Measurements from ENCODE around the gene PRAC2.
"Not testable (repeated sequence)": the region's sequence is repeated elsewhere in the genome, so short reads cannot be mapped to it uniquely, and the experiment has no call there.

The PRAC2 gene

GRCh38 chr17:48722915-48723422 lies at the start of gene PRAC2:
PRAC2 (plus strand) TSS chr17:48723185; CDS start chr17:48724411, 1,226 bp downstream.
- in situ Hi-C loops (cut with HindIII; ENCODE audit: low pct_ligation_motif_present, low pct_unique_long_range_greater_than_20kb, low sequenced_read_pairs), result no loop called here
- DNase-seq, result no peak

- DNase-seq, result no peak
Measured at GRCh38 chr17:48676963-48677558, 45.9 kb upstream of the PRAC2 start.

GRCh38 chr17:48678141-48678971 lies 44.6 kb upstream of the PRAC2 start:
- in situ Hi-C loops (cut with HindIII; ENCODE audit: low pct_ligation_motif_present, low pct_unique_long_range_greater_than_20kb, low sequenced_read_pairs), result no loop called here
- peak; percentile 76 for DNase-seq

More at GRCh38 chr17:48676963-48677558, 45.9 kb upstream of the PRAC2 start:
- in situ Hi-C loops (cut with HindIII; ENCODE audit: low pct_ligation_motif_present, low pct_unique_long_range_greater_than_20kb, low sequenced_read_pairs), result no loop called here

GRCh38 chr17:48679385-48680096 lies 43.4 kb upstream of the PRAC2 start:
- in situ Hi-C loops (cut with HindIII; ENCODE audit: low pct_ligation_motif_present, low pct_unique_long_range_greater_than_20kb, low sequenced_read_pairs), result no loop called here
- no peak for DNase-seq

- in situ Hi-C loops (cut with HindIII; ENCODE audit: low pct_ligation_motif_present, low pct_unique_long_range_greater_than_20kb, low sequenced_read_pairs), result no loop called here
- DNase-seq, result no peak
Measured at GRCh38 chr17:48681609-48682008, 41.4 kb upstream of the PRAC2 start.

GRCh38 chr17:48690655-48691054 lies 32.3 kb upstream of the PRAC2 start:
- in situ Hi-C loops (cut with HindIII; ENCODE audit: low pct_ligation_motif_present, low pct_unique_long_range_greater_than_20kb, low sequenced_read_pairs), result no loop called here
- no peak for DNase-seq

GRCh38 chr17:48692049-48692448 lies 30.9 kb upstream of the PRAC2 start:
- DNase-seq, result no peak
- in situ Hi-C loops (cut with HindIII; ENCODE audit: low pct_ligation_motif_present, low pct_unique_long_range_greater_than_20kb, low sequenced_read_pairs), result no loop called here

- in situ Hi-C loops (cut with HindIII; ENCODE audit: low pct_ligation_motif_present, low pct_unique_long_range_greater_than_20kb, low sequenced_read_pairs), result no loop called here
Measured at GRCh38 chr17:48693178-48693577, 29.8 kb upstream of the PRAC2 start.

GRCh38 chr17:48701864-48702532 lies 21.0 kb upstream of the PRAC2 start:
- no peak for DNase-seq
- in situ Hi-C loops (cut with HindIII; ENCODE audit: low pct_ligation_motif_present, low pct_unique_long_range_greater_than_20kb, low sequenced_read_pairs), result no loop called here

More at GRCh38 chr17:48693178-48693577, 29.8 kb upstream of the PRAC2 start:
- no peak for DNase-seq

GRCh38 chr17:48704361-48705248 lies 18.4 kb upstream of the PRAC2 start:
- in situ Hi-C loops (cut with HindIII; ENCODE audit: low pct_ligation_motif_present, low pct_unique_long_range_greater_than_20kb, low sequenced_read_pairs), result no loop called here
- no peak for DNase-seq

- in situ Hi-C loops (cut with HindIII; ENCODE audit: low pct_ligation_motif_present, low pct_unique_long_range_greater_than_20kb, low sequenced_read_pairs), result no loop called here
- DNase-seq, result no peak
Measured at GRCh38 chr17:48711128-48711527, 11.9 kb upstream of the PRAC2 start.

- no peak for DNase-seq
- in situ Hi-C loops (cut with HindIII; ENCODE audit: low pct_ligation_motif_present, low pct_unique_long_range_greater_than_20kb, low sequenced_read_pairs), result no loop called here
Measured at GRCh38 chr17:48715496-48716399, 7.2 kb upstream of the PRAC2 start.

- in situ Hi-C loops (cut with HindIII; ENCODE audit: low pct_ligation_motif_present, low pct_unique_long_range_greater_than_20kb, low sequenced_read_pairs); DNase-seq: not testable (repeated sequence)
Measured at GRCh38 chr17:48716549-48716948, 6.4 kb upstream of the PRAC2 start.

GRCh38 chr17:48717367-48718226 lies 5.4 kb upstream of the PRAC2 start:
- in situ Hi-C loops (cut with HindIII; ENCODE audit: low pct_ligation_motif_present, low pct_unique_long_range_greater_than_20kb, low sequenced_read_pairs), result no loop called here
- no peak for DNase-seq

- DNase-seq, result no peak
- in situ Hi-C loops (cut with HindIII; ENCODE audit: low pct_ligation_motif_present, low pct_unique_long_range_greater_than_20kb, low sequenced_read_pairs), result no loop called here
Measured at GRCh38 chr17:48718227-48718760, 4.7 kb upstream of the PRAC2 start.
